Panc1 (cell line): ENCODE measurements around the gene NOX4. TPM values are rescaled to one million over a fixed set of nuclear protein-coding genes. Genes with fewer than 3 reads are reported as not detected.
"Not testable (repeated sequence)": the region's sequence is repeated elsewhere in the genome, so short reads cannot be mapped to it uniquely, and the experiment has no call there.

Source experiments
- ATAC-seq: fragments of 200-7000 bp; cut with Tn5 transposase; 2 replicates; pipeline ENCODE4 v1.9.1; 2020; ENCODE audit warnings: mild to moderate bottlenecking, moderate library complexity
- BruUV-seq: library from RNA; stranded (reverse); fragments of 400-500 nt; replicated peaks from 2 replicates; lab custom pipeline; 2021; lab: Mats Ljungman, UMichigan
- CTCF ChIA-PET: fragments of 300-600 bp; sonication (Branson Sonifier 250); formaldehyde crosslinking; loops from one replicate; lab custom pipeline; 2022; ENCODE audit warnings: antibody characterized with exemption; lab: Charles Lee
- POLR2A ChIA-PET: fragments of 300-600 bp; sonication (Branson Sonifier 250); formaldehyde crosslinking; loops from one replicate; lab custom pipeline; 2022; ENCODE audit warnings: antibody characterized with exemption; lab: Charles Lee
- DNase-seq: peaks from one replicate; pipeline ENCODE4 v3.0.0-alpha.2; 2010; ENCODE audit warnings: low read depth, low spot score
- H3K27ac ChIP-seq: 2 replicates; pipeline ENCODE4 v1.5.1; 2011; ENCODE audit warnings: mild to moderate bottlenecking, low read length, inconsistent platforms
- H3K27me3 ChIP-seq: fragments of 200-500 bp; sonication (Bioruptor generic); 2 replicates; pipeline ENCODE4 v1.6.0; 2014; ENCODE audit warnings: low read length, inconsistent platforms; ENCODE audit not compliant: control insufficient read depth, insufficient read depth
- H3K36me3 ChIP-seq: fragments of 200-500 bp; sonication (Bioruptor generic); 2 replicates; pipeline ENCODE4 v1.5.1; 2014; ENCODE audit warnings: inconsistent platforms, mild to moderate bottlenecking, low read length, moderate library complexity; ENCODE audit not compliant: control insufficient read depth, insufficient read depth
- H3K4me1 ChIP-seq: 2 replicates; pipeline ENCODE4 v1.5.1; 2011; ENCODE audit warnings: inconsistent platforms, mild to moderate bottlenecking, low read length, moderate library complexity; ENCODE audit not compliant: control insufficient read depth, insufficient read depth
- H3K4me3 ChIP-seq, 2 experiments: 2 replicates each; pipeline ENCODE4 v1.5.1; 2011 to 2012; ENCODE audit warnings: low read depth in 2 of 2, low read length in 2 of 2, mild to moderate bottlenecking in 2 of 2, inconsistent platforms in 1 of 2, moderate library complexity in 1 of 2
- H3K9me3 ChIP-seq: fragments of 200-500 bp; sonication (Bioruptor generic); 2 replicates; pipeline ENCODE4 v1.5.1; 2014; ENCODE audit warnings: low read depth, mild to moderate bottlenecking, inconsistent platforms, low read length, moderate library complexity; ENCODE audit not compliant: control insufficient read depth, insufficient read depth
- CTCF ChIP-seq: fragments of 450-650 bp; IDR thresholded peaks from 2 replicates; pipeline ENCODE4 v1.5.1; 2017; ENCODE audit warnings: mild to moderate bottlenecking
- POLR2AphosphoS5 ChIP-seq: IDR thresholded peaks from 2 replicates; pipeline ENCODE4 v1.6.1; 2012; ENCODE audit warnings: mild to moderate bottlenecking, low read depth, low read length, moderate library complexity
- REST ChIP-seq, 2 experiments: IDR thresholded peaks; 2 replicates each; pipeline ENCODE4 v1.6.1; 2011 to 2012; ENCODE audit warnings: low read depth in 2 of 2, control low read depth in 1 of 2, low read length in 1 of 2, mild to moderate bottlenecking in 1 of 2, moderate library complexity in 1 of 2; ENCODE audit not compliant: insufficient read depth in 1 of 2
- SIN3A ChIP-seq: IDR thresholded peaks from 2 replicates; pipeline ENCODE4 v1.6.1; 2012; ENCODE audit warnings: low read depth, mild to moderate bottlenecking, low read length, moderate library complexity, borderline replicate concordance; ENCODE audit not compliant: insufficient read depth
- TCF7L2 ChIP-seq: IDR thresholded peaks from 2 replicates; pipeline ENCODE4 v1.6.1; 2011; ENCODE audit warnings: mild to moderate bottlenecking, low read depth, low read length, inconsistent platforms
- in situ Hi-C: cut with HindIII; loops from 2 replicates; pipeline ENCODE4 v1.10.0; 2016; ENCODE audit warnings: low sequenced_read_pairs, low pct_unique_long_range_greater_than_20kb
- intact Hi-C: fragments of 100-400 bp; cut with micrococcal nuclease; formaldehyde crosslinking; loops from one replicate; pipeline ENCODE4 v1.10.0; 2022; ENCODE audit not compliant: unreplicated experiment
- total RNA-seq: library from RNA; stranded (reverse); gene quantifications from one replicate; pipeline ENCODE4 v1.2.1, GENCODE V29; 2021; ENCODE audit not compliant: unreplicated experiment

Gene NOX4
- total RNA-seq, 1 experiment from 2014 or later, result not detected

- not testable (repeated sequence) for ATAC-seq
Observed at GRCh38 chr11:89333704-89334103, 157.5 kb downstream of the NOX4 start.

GRCh38 chr11:89331940-89332339, 159.2 kb downstream of the NOX4 start:
- H3K4me1 ChIP-seq, intact Hi-C loops, in situ Hi-C loops, DNase-seq, CTCF ChIA-PET, H3K27ac ChIP-seq, H3K36me3 ChIP-seq, H3K27me3 ChIP-seq, H3K4me3 ChIP-seq, H3K9me3 ChIP-seq, ATAC-seq, POLR2A ChIA-PET, BruUV-seq: not testable (repeated sequence)

More at GRCh38 chr11:89333704-89334103, 157.5 kb downstream of the NOX4 start:
- H3K9me3 ChIP-seq, POLR2A ChIA-PET, DNase-seq, BruUV-seq, H3K4me1 ChIP-seq, H3K27ac ChIP-seq, intact Hi-C loops, H3K36me3 ChIP-seq, CTCF ChIA-PET, H3K4me3 ChIP-seq, H3K27me3 ChIP-seq, in situ Hi-C loops: not testable (repeated sequence)
- TF ChIP-seq CTCF, result peak; percentile 7; the same call in 1 of the 2 replicates

GRCh38 chr11:89327885-89328284, 163.3 kb downstream of the NOX4 start:
- intact Hi-C loops (no loop called here), in situ Hi-C loops (no loop called here)
- H3K36me3 ChIP-seq, result no peaks in the 10 kb centered on the region
- no peaks in the 10 kb centered on the region for H3K4me1 ChIP-seq
- no peak overlapping the region for H3K27ac ChIP-seq
- no TSS peak for BruUV-seq
- H3K27me3 ChIP-seq, result no peaks in the 10 kb centered on the region
- no peaks in the 10 kb centered on the region for H3K9me3 ChIP-seq
- ChIA-PET CTCF (no interaction called here), POLR2A (no interaction called here)
- no peak overlapping the region for H3K4me3 ChIP-seq
- DNase-seq, result no peak
- ATAC-seq, result no peak
- no peak for TF ChIP-seq POLR2AphosphoS5
- no peak for TF ChIP-seq SIN3A
- no peak for TF ChIP-seq TCF7L2
- TF ChIP-seq CTCF, result no peak
- no peak for TF ChIP-seq REST (IDR thresholded peaks at IDR 0.05; ENCODE audit: insufficient read depth in 1 of 2, low read depth in 2 of 2, low read length in 1 of 2)
